PFSK-1 (cell line): Measurements from ENCODE around the gene CYTH4.

Experiments
- FOXP2 ChIP-seq: optimal IDR thresholded peaks from 2 replicates; pipeline ENCODE3; 2011; ENCODE audit warnings: borderline replicate concordance, control low read depth, inconsistent platforms; ENCODE audit not compliant: insufficient read depth; ENCODE audit errors: extremely low read length, extremely low read depth
- REST ChIP-seq, 2 experiments: IDR thresholded peaks; 2 replicates each; pipeline versions ENCODE4 v1.6.1 to v1.8.0; 2011 to 2012; ENCODE audit warnings: low read depth in 2 of 2, low read length in 2 of 2, control low read depth in 1 of 2, inconsistent platforms in 1 of 2, mild to moderate bottlenecking in 1 of 2, moderate library complexity in 1 of 2; ENCODE audit not compliant: insufficient read depth in 1 of 2
- TAF1 ChIP-seq: IDR thresholded peaks from 2 replicates; pipeline ENCODE4 v1.6.1; 2012; ENCODE audit warnings: low read length, control low read depth, borderline replicate concordance; ENCODE audit not compliant: insufficient read depth

DNA sequence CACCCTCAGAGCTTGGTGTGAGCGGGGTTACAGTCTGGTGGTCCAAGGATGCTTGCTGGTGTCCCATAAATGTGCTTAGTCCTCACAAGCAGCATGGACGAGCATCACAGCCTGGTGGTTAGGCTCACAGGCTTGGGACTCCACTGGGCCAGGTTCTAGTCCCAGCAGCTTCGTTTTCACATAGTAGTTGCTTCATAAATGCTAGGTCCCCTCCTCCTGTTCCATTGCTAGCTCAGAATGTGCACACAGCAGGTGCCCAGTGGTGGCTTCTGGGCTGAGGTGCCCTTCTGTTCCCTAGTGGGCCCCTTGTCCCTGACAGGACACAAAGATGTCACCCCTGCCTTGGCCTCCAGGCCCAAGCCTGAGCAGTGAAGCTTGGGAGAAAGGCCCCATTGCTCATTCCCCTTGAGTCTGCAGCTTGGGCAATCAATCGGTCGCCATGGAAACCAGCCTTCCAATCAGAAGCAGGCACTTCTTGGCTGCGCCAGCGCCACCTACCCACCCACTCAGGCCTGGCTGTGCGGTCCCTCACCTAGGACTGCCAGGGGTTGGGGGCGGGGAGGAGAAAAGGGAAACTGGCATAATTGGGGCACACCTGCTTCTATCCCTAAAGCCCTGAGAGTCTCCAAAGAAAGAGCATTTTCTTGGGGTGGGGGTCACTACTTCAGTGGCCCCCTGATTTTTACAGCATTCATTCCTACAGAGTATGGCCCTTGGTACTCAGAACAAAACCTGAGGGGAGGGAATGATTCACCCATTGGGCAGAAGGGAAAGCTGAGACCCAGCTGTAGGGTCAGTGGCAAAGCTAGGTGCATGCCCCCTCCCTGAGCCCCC is 48.1 kb downstream of the CYTH4 start:
- no peak for TF ChIP-seq REST (IDR thresholded peaks at IDR 0.05; ENCODE audit: insufficient read depth in 1 of 2, low read depth in 2 of 2, low read length in 2 of 2)
- no peak for TF ChIP-seq TAF1
- TF ChIP-seq FOXP2: no peak
